HepG2 (cell line): Measurements from ENCODE around the gene NME9. TPM values are rescaled to one million over a fixed set of nuclear protein-coding genes. Genes with fewer than 3 reads are reported as not detected.

ENCODE experiments used
- SIN3B ChIP-seq: fragments of 150-350 bp; IDR thresholded peaks from 2 replicates; pipeline ENCODE4 v1.6.1; 2014; ENCODE audit warnings: low read length
- SP1 ChIP-seq, 2 experiments: fragments of 450-650 bp in 1 of 2; sonication (generic) in 1 of 2; formaldehyde crosslinking in 1 of 2; IDR thresholded peaks; 2 replicates each; pipeline versions ENCODE4 v1.4.0 to v1.6.1; 2016 to 2020; ENCODE audit warnings: missing genetic modification reagents in 1 of 2
- ZBTB2 ChIP-seq: sonication (generic); formaldehyde crosslinking; IDR thresholded peaks from 2 replicates; pipeline ENCODE4 v1.8.0; 2022; ENCODE audit warnings: low read depth, missing genetic modification reagents
- ZNF564 ChIP-seq: sonication (generic); formaldehyde crosslinking; IDR thresholded peaks from 2 replicates; pipeline ENCODE4 v1.8.1; 2023; ENCODE audit warnings: mild to moderate bottlenecking, missing genetic modification reagents
- ZNF616 ChIP-seq: sonication (generic); formaldehyde crosslinking; IDR thresholded peaks from 2 replicates; pipeline ENCODE4 v1.5.0; 2020; ENCODE audit warnings: low read depth, mild to moderate bottlenecking, missing genetic modification reagents
- ZNF740 ChIP-seq: sonication (generic); formaldehyde crosslinking; IDR thresholded peaks from 2 replicates; pipeline ENCODE4 v1.4.0; 2020; ENCODE audit warnings: missing genetic modification reagents
- ZUFSP ChIP-seq: sonication (generic); formaldehyde crosslinking; IDR thresholded peaks from 2 replicates; pipeline ENCODE4 v1.9.0; 2021; ENCODE audit warnings: missing genetic modification reagents, mild to moderate bottlenecking, borderline replicate concordance
- polyA plus RNA-seq, 8 experiments: library from polyadenylated mRNA; depleted of rRNA in 3 of 8; stranded (reverse) in 7 of 8; unstranded in 1 of 8; fragments of >200 nt; fragmentation: Illumina TruSeq in 4 of 8; extraction: Trizol in 4 of 8; gene quantifications; 2 replicates each; pipeline versions ENCODE4 v1.2.1 to v1.2.3, GENCODE V29; 2011 to 2016; ENCODE audit warnings: low read depth in 4 of 8, missing spikeins in 1 of 8, mixed read lengths in 1 of 8; ENCODE audit not compliant: insufficient read depth in 1 of 8
- total RNA-seq, 5 experiments: library from RNA; depleted of rRNA; stranded (reverse); fragments of >200 nt; fragmentation: Illumina TruSeq; extraction: Trizol; gene quantifications; 2 replicates each; pipeline ENCODE4 v1.2.3, GENCODE V29; 2016; ENCODE audit warnings: low read depth in 1 of 5
- TF ChIP-seq, protein P1 (sequence below), 2 experiments: sonication (generic) in 1 of 2; formaldehyde crosslinking in 1 of 2; IDR thresholded peaks; 2 replicates each; pipeline versions ENCODE4 v1.6.1 to v1.9.0; 2014 to 2022; ENCODE audit warnings: antibody characterized with exemption in 1 of 2, borderline replicate concordance in 1 of 2, inconsistent platforms in 1 of 2, low read depth in 1 of 2, missing genetic modification reagents in 1 of 2

The NME9 gene
- total and polyA plus RNA-seq, 2 of the 13 experiments (the other 11 are each of a cell fraction or from before 2014, with no cell fraction given): not detected

DNA sequence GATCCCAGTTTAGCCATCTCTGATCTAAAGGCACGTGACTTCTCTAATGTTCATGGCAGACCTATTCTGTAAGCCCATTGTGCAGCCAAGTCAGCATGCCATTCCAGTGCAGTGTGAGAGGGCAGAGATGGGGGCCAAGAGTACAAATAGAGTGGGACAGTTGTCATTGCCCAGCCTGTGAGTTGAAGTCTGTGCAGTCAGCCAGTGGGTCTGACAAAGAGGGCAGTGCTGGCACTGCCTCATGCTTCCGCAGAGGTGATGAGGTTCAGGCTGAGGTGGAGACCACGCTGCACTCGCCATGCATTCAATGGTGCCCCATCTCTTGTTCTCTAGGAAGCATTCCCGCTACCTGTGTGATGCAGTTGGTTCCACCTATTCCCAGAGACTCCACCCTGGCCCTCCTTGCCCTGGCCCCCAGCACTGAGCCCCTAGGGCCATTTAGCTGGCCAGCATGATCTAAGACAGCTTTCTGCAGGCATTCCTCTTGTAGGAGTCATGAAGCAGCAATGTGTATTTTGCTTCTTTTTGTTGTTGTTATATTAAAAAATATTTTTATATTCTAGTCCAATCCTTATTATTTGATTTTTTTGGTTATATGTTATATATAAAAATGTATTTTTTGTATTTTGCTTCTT, 22.4 kb upstream of the NME9 start (continued):
- TF ChIP-seq, protein P1, sequence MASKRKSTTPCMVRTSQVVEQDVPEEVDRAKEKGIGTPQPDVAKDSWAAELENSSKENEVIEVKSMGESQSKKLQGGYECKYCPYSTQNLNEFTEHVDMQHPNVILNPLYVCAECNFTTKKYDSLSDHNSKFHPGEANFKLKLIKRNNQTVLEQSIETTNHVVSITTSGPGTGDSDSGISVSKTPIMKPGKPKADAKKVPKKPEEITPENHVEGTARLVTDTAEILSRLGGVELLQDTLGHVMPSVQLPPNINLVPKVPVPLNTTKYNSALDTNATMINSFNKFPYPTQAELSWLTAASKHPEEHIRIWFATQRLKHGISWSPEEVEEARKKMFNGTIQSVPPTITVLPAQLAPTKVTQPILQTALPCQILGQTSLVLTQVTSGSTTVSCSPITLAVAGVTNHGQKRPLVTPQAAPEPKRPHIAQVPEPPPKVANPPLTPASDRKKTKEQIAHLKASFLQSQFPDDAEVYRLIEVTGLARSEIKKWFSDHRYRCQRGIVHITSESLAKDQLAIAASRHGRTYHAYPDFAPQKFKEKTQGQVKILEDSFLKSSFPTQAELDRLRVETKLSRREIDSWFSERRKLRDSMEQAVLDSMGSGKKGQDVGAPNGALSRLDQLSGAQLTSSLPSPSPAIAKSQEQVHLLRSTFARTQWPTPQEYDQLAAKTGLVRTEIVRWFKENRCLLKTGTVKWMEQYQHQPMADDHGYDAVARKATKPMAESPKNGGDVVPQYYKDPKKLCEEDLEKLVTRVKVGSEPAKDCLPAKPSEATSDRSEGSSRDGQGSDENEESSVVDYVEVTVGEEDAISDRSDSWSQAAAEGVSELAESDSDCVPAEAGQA (IDR thresholded peaks at IDR 0.05; ENCODE audit: low read depth): no peak
- TF ChIP-seq, protein P1 (CRISPR knock-in tag; IDR thresholded peaks at IDR 0.05; ENCODE audit: borderline replicate concordance): no peak
- TF ChIP-seq SP1 (IDR thresholded peaks at IDR 0.05): no peak
- TF ChIP-seq SP1 (CRISPR knock-in tag; IDR thresholded peaks at IDR 0.05): no peak
- TF ChIP-seq ZNF564 (CRISPR knock-in tag): no peak
- TF ChIP-seq ZBTB2: no peak
- TF ChIP-seq SIN3B: no peak
- no peak for TF ChIP-seq ZNF616
- no peak for TF ChIP-seq ZUFSP (CRISPR knock-in tag)
- TF ChIP-seq ZNF740 (CRISPR knock-in tag): no peak
